ENCODE measurements around the gene TSFM. TPM values are rescaled to one million over a fixed set of nuclear protein-coding genes. Genes with fewer than 3 reads are reported as not detected.

TSFM gene
- total RNA-seq, 1 experiment from 2014 or later = 48.7 TPM

GRCh38 chr12:57751788-57752667 is 30.6 kb upstream of the TSFM start, which contains the start of gene CDK4 (continued):
- TF ChIP-seq, protein P1, sequence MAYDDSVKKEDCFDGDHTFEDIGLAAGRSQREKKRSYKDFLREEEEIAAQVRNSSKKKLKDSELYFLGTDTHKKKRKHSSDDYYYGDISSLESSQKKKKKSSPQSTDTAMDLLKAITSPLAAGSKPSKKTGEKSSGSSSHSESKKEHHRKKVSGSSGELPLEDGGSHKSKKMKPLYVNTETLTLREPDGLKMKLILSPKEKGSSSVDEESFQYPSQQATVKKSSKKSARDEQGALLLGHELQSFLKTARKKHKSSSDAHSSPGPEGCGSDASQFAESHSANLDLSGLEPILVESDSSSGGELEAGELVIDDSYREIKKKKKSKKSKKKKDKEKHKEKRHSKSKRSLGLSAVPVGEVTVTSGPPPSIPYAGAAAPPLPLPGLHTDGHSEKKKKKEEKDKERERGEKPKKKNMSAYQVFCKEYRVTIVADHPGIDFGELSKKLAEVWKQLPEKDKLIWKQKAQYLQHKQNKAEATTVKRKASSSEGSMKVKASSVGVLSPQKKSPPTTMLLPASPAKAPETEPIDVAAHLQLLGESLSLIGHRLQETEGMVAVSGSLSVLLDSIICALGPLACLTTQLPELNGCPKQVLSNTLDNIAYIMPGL (CRISPR knock-in tag; IDR thresholded peaks at IDR 0.05) = peak; percentile 74
- TF ChIP-seq ZBTB21 (CRISPR knock-in tag; IDR thresholded peaks at IDR 0.05; ENCODE audit: borderline replicate concordance) (peak; percentile 90), FOXJ3 (CRISPR knock-in tag; IDR thresholded peaks at IDR 0.05; ENCODE audit: borderline replicate concordance) (no peak), NFE2L1 (CRISPR knock-in tag; IDR thresholded peaks at IDR 0.05) (peak; percentile 47), NR3C1 (CRISPR knock-in tag; conservative IDR thresholded peaks at IDR 0.05; ENCODE audit: low read depth) (no peak), TP53 (CRISPR knock-in tag; IDR thresholded peaks at IDR 0.05) (peak; percentile 42; the same call in 1 of the 2 replicates), MYBL2 (CRISPR knock-in tag; IDR thresholded peaks at IDR 0.05) (peak; percentile 66; the same call in 1 of the 2 replicates), SMAD3 (CRISPR knock-in tag; IDR thresholded peaks at IDR 0.05; ENCODE audit: borderline replicate concordance) (0 out of 2 replicates have a peak, but pooled peaks have one; percentile 49), ETV6 (CRISPR knock-in tag; IDR thresholded peaks at IDR 0.05) (peak; percentile 93; the same call in 1 of the 2 replicates), NR2C2 (CRISPR knock-in tag; IDR thresholded peaks at IDR 0.05) (no peak), USF2 (CRISPR knock-in tag; IDR thresholded peaks at IDR 0.05) (peak; percentile 100), FOXP4 (CRISPR knock-in tag; IDR thresholded peaks at IDR 0.05) (peak; percentile 81), E2F1 (CRISPR knock-in tag; IDR thresholded peaks at IDR 0.05) (no peak), FOXP1 (CRISPR knock-in tag; IDR thresholded peaks at IDR 0.05; ENCODE audit: borderline replicate concordance) (peak; percentile 84; the same call in 1 of the 2 replicates), EMX1 (CRISPR knock-in tag; IDR thresholded peaks at IDR 0.05) (no peak), HMGA2 (CRISPR knock-in tag; IDR thresholded peaks at IDR 0.05) (no peak), SP1 (CRISPR knock-in tag; conservative IDR thresholded peaks at IDR 0.05) (peak; percentile 99)
- TF ChIP-seq, protein P2, sequence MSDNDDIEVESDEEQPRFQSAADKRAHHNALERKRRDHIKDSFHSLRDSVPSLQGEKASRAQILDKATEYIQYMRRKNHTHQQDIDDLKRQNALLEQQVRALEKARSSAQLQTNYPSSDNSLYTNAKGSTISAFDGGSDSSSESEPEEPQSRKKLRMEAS (CRISPR knock-in tag; IDR thresholded peaks at IDR 0.05) = peak; percentile 99
- TF ChIP-seq, protein P3, sequence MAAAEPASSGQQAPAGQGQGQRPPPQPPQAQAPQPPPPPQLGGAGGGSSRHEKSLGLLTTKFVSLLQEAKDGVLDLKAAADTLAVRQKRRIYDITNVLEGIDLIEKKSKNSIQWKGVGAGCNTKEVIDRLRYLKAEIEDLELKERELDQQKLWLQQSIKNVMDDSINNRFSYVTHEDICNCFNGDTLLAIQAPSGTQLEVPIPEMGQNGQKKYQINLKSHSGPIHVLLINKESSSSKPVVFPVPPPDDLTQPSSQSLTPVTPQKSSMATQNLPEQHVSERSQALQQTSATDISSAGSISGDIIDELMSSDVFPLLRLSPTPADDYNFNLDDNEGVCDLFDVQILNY (CRISPR knock-in tag; IDR thresholded peaks at IDR 0.05) = peak; percentile 92
